ENCODE results near the gene TTF2.

The TTF2 gene

GRCh38 chr1:117069220-117069844 lies 9.2 kb downstream of the TTF2 start:
- H3K36me3 ChIP-seq (ENCODE audit: low read length) = peaks cover 48% of the 10 kb centered on the region
- no peaks in the 10 kb centered on the region for H3F3A ChIP-seq (ENCODE audit: insufficient read depth)
- TF ChIP-seq EZH2phosphoT487 (conservative IDR thresholded peaks at IDR 0.05; ENCODE audit: low read length) = no peak
- TF ChIP-seq, protein P1, sequence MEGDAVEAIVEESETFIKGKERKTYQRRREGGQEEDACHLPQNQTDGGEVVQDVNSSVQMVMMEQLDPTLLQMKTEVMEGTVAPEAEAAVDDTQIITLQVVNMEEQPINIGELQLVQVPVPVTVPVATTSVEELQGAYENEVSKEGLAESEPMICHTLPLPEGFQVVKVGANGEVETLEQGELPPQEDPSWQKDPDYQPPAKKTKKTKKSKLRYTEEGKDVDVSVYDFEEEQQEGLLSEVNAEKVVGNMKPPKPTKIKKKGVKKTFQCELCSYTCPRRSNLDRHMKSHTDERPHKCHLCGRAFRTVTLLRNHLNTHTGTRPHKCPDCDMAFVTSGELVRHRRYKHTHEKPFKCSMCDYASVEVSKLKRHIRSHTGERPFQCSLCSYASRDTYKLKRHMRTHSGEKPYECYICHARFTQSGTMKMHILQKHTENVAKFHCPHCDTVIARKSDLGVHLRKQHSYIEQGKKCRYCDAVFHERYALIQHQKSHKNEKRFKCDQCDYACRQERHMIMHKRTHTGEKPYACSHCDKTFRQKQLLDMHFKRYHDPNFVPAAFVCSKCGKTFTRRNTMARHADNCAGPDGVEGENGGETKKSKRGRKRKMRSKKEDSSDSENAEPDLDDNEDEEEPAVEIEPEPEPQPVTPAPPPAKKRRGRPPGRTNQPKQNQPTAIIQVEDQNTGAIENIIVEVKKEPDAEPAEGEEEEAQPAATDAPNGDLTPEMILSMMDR (IDR thresholded peaks at IDR 0.05; ENCODE audit: insufficient read depth, low read length, poor library complexity, severe bottlenecking) = no peak
- peaks cover 4% of the 10 kb centered on the region; the same call in 1 of the 2 replicates for H4K20me1 ChIP-seq (ENCODE audit: low read depth, low read length)
- no peak overlapping the region for H3K4me2 ChIP-seq (ENCODE audit: low read depth, low read length, poor library complexity, severe bottlenecking)
- peaks cover 71% of the 10 kb centered on the region for H3K79me2 ChIP-seq (ENCODE audit: insufficient read depth, low read length)
- no peak overlapping the region for H3K4me3 ChIP-seq (ENCODE audit: insufficient read depth, low read length, poor library complexity, severe bottlenecking)
- H3K9me3 ChIP-seq (ENCODE audit: insufficient read depth, low read length) = no peaks in the 10 kb centered on the region
- no peaks in the 10 kb centered on the region for H3K27me3 ChIP-seq (ENCODE audit: low read length)
- H3K27ac ChIP-seq (ENCODE audit: low read depth, low read length) = no peak overlapping the region
- no peak overlapping the region for H3K9ac ChIP-seq (ENCODE audit: low read length)
- no peaks in the 10 kb centered on the region for H3K9me2 ChIP-seq (replicated peaks; ENCODE audit: insufficient read depth, low read length)
- H2AFZ ChIP-seq (ENCODE audit: low read depth, low read length, severe bottlenecking) = no peak overlapping the region

DNA sequence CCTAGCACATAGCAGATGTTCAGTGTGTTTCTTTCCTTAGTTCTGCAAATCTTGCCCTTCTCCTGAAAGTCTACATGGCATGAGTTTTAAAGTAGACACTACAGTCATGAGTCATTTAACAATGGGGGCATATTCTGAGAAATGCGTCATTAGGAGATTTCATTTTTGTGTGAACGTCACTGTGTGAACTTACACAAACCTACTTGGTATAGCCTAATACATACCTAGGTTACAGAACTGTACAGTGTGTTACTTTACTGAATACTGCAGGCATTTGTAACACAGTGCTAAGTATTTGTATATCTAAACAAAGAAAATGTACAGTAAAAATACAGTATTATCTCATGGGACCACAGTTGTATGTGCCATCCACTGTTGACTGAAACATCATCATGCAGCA lies 10.0 kb downstream of the TTF2 start:
- no peak overlapping the region for H3K9ac ChIP-seq (ENCODE audit: low read length)
- TF ChIP-seq, protein P1 (IDR thresholded peaks at IDR 0.05; ENCODE audit: insufficient read depth, low read length, poor library complexity, severe bottlenecking) = no peak
- TF ChIP-seq EZH2phosphoT487 (conservative IDR thresholded peaks at IDR 0.05; ENCODE audit: low read length) = no peak
- H3K36me3 ChIP-seq (ENCODE audit: low read length) = peaks cover 51% of the 10 kb centered on the region
- peaks cover 63% of the 10 kb centered on the region for H3K79me2 ChIP-seq (ENCODE audit: insufficient read depth, low read length)
- no peaks in the 10 kb centered on the region for H3K9me2 ChIP-seq (replicated peaks; ENCODE audit: insufficient read depth, low read length)
- no peaks in the 10 kb centered on the region for H3K27me3 ChIP-seq (ENCODE audit: low read length)
- no peaks in the 10 kb centered on the region for H3F3A ChIP-seq (ENCODE audit: insufficient read depth)
- H3K27ac ChIP-seq (ENCODE audit: low read depth, low read length) = no peak overlapping the region
- no peak overlapping the region for H3K4me2 ChIP-seq (ENCODE audit: low read depth, low read length, poor library complexity, severe bottlenecking)
- peaks cover 4% of the 10 kb centered on the region; the same call in 1 of the 2 replicates for H4K20me1 ChIP-seq (ENCODE audit: low read depth, low read length)
- H3K9me3 ChIP-seq (ENCODE audit: insufficient read depth, low read length) = no peaks in the 10 kb centered on the region
- no peak overlapping the region for H2AFZ ChIP-seq (ENCODE audit: low read depth, low read length, severe bottlenecking)
- H3K4me3 ChIP-seq (ENCODE audit: insufficient read depth, low read length, poor library complexity, severe bottlenecking) = no peak overlapping the region

DNA sequence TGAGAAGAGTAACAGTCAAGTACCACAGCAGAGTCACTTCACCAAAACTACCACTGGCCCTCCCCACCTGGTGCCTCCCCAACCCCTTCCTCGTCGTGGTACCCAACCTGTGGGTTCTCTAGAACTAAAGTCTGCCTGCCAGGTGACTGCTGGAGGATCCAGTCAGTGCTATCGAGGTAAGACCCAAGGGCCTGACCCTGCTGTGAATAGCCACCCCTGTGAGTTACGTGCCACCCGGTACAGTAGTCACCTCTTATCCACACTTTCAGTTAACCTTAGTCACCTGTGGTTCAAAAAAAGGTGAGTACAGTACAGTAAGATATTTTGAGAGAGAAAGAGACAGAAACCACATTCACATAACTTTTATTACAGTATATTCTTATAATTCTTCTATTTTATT lies 16.5 kb downstream of the TTF2 start:
- no peaks in the 10 kb centered on the region; the same call in 1 of the 2 replicates for H4K20me1 ChIP-seq (ENCODE audit: low read depth, low read length)
- TF ChIP-seq, protein P1 (IDR thresholded peaks at IDR 0.05; ENCODE audit: insufficient read depth, low read length, poor library complexity, severe bottlenecking) = no peak
- no peak for TF ChIP-seq EZH2phosphoT487 (conservative IDR thresholded peaks at IDR 0.05; ENCODE audit: low read length)
- H3F3A ChIP-seq (ENCODE audit: insufficient read depth) = no peaks in the 10 kb centered on the region
- no peak overlapping the region for H3K4me2 ChIP-seq (ENCODE audit: low read depth, low read length, poor library complexity, severe bottlenecking)
- H2AFZ ChIP-seq (ENCODE audit: low read depth, low read length, severe bottlenecking) = no peak overlapping the region
- H3K79me2 ChIP-seq (ENCODE audit: insufficient read depth, low read length) = peaks cover 17% of the 10 kb centered on the region
- H3K27me3 ChIP-seq (ENCODE audit: low read length) = no peaks in the 10 kb centered on the region
- H3K4me3 ChIP-seq (ENCODE audit: insufficient read depth, low read length, poor library complexity, severe bottlenecking) = no peak overlapping the region
- H3K36me3 ChIP-seq (ENCODE audit: low read length) = peaks cover 59% of the 10 kb centered on the region
- H3K9me2 ChIP-seq (replicated peaks; ENCODE audit: insufficient read depth, low read length) = no peaks in the 10 kb centered on the region
- H3K9ac ChIP-seq (ENCODE audit: low read length) = no peak overlapping the region
- H3K27ac ChIP-seq (ENCODE audit: low read depth, low read length) = no peak overlapping the region
- no peaks in the 10 kb centered on the region for H3K9me3 ChIP-seq (ENCODE audit: insufficient read depth, low read length)
